ENCODE data around the gene PRPF31.
"Not testable (repeated sequence)": the region's sequence is repeated elsewhere in the genome, so short reads cannot be mapped to it uniquely, and the experiment has no call there.

The PRPF31 gene

GRCh38 chr19:54115109-54116063 is at the start of gene PRPF31, which contains the start of gene TFPT:
TSS of gene PRPF31 (plus strand) at chr19:54115754. CDS start at chr19:54118279, 2,525 bp downstream.
TSS of gene TFPT (minus strand) at chr19:54115657. CDS start at chr19:54115269, 388 bp downstream.
- DNase-seq, result peak; percentile 96 to 97

- DNase-seq, result no peak
These were observed 46.1 kb upstream of the PRPF31 start for GRCh38 chr19:54069470-54069869.

- no peak for DNase-seq
These were observed 41.7 kb upstream of the PRPF31 start for GRCh38 chr19:54073829-54074228.

- DNase-seq, result no peak
These were observed 40.7 kb upstream of the PRPF31 start for GRCh38 chr19:54074851-54075250.

- DNase-seq, result no peak
These were observed 38.2 kb upstream of the PRPF31 start for GRCh38 chr19:54077334-54077733.

GRCh38 chr19:54081032-54081431 is 34.5 kb upstream of the PRPF31 start, which contains the start of gene TARM1:
TSS of gene TARM1 (minus strand) at chr19:54081365. CDS start at chr19:54081340, 25 bp downstream.
- DNase-seq, result no peak

GRCh38 chr19:54084410-54084809 is 31.1 kb upstream of the PRPF31 start:
- DNase-seq, result no peak

GRCh38 chr19:54094426-54095000 is 21.0 kb upstream of the PRPF31 start:
- DNase-seq, result no peak

- DNase-seq, result no peak
These were observed 20.3 kb upstream of the PRPF31 start for GRCh38 chr19:54095136-54095858.

GRCh38 chr19:54095859-54096616 is 19.5 kb upstream of the PRPF31 start:
- DNase-seq, result peak; percentile 32 to 45

GRCh38 chr19:54096617-54097106 is 18.9 kb upstream of the PRPF31 start:
- DNase-seq, result no peak

- no peak for DNase-seq
These were observed 16.2 kb upstream of the PRPF31 start for GRCh38 chr19:54099190-54099902.

- not testable (repeated sequence) for DNase-seq
These were observed 15.7 kb upstream of the PRPF31 start for GRCh38 chr19:54099903-54100255.

GRCh38 chr19:54100561-54100960 is 15.0 kb upstream of the PRPF31 start, which contains the start of gene OSCAR:
TSS of gene OSCAR (minus strand) at chr19:54100803. CDS start at chr19:54100792, 11 bp downstream.
- no peak for DNase-seq

GRCh38 chr19:54102421-54103169 is 13.0 kb upstream of the PRPF31 start, which contains the start of gene NDUFA3:
TSS of gene NDUFA3 (plus strand) at chr19:54102855. CDS start at chr19:54102879, 24 bp downstream.
- peak; percentile 94 to 96 for DNase-seq

GRCh38 chr19:54104998-54105715 is 10.4 kb upstream of the PRPF31 start:
- no peak for DNase-seq

- DNase-seq, result no peak
These were observed 9.8 kb upstream of the PRPF31 start for GRCh38 chr19:54105796-54106195.

- no peak for DNase-seq
These were observed 8.8 kb upstream of the PRPF31 start for GRCh38 chr19:54106716-54107115.

GRCh38 chr19:54107876-54108490 is 7.6 kb upstream of the PRPF31 start:
- no peak for DNase-seq
